Astrocyte (in vitro differentiated cells and primary cell): ENCODE measurements around the gene SPAG5. TPM values are rescaled to one million over a fixed set of nuclear protein-coding genes. Genes with fewer than 3 reads are reported as not detected.

ENCODE experiments used
- DNase-seq: peaks from one replicate; pipeline ENCODE4 v3.0.0-alpha.2; 2010; ENCODE audit warnings: low read depth
- FAIRE-seq: peaks from 2 replicates; lab custom pipeline; 2011; peaks lifted over from hg19 to GRCh38; lab: Jason Lieb, UNC
- H2AFZ ChIP-seq: 2 replicates; pipeline ENCODE4 v1.6.0; 2012; ENCODE audit warnings: low read depth, low read length, inconsistent platforms
- H3K27ac ChIP-seq: 2 replicates; pipeline ENCODE4 v1.5.1; 2011; ENCODE audit warnings: low read depth, low read length, inconsistent platforms
- H3K27me3 ChIP-seq: 2 replicates; pipeline ENCODE4 v1.6.0; 2011; ENCODE audit warnings: low read length, inconsistent platforms; ENCODE audit not compliant: insufficient read depth
- H3K36me3 ChIP-seq: 2 replicates; pipeline ENCODE4 v1.5.1; 2011; ENCODE audit warnings: low read length, inconsistent platforms; ENCODE audit not compliant: insufficient read depth
- H3K4me1 ChIP-seq: 2 replicates; pipeline ENCODE4 v1.5.1; 2011; ENCODE audit warnings: low read length, inconsistent platforms; ENCODE audit not compliant: insufficient read depth
- H3K4me2 ChIP-seq: 2 replicates; pipeline ENCODE4 v1.6.0; 2012; ENCODE audit warnings: low read length, inconsistent platforms
- H3K4me3 ChIP-seq: 2 replicates; pipeline ENCODE4 v1.5.1; 2011; ENCODE audit warnings: low read depth, mild to moderate bottlenecking, low read length, inconsistent platforms; ENCODE audit not compliant: insufficient read depth
- H3K79me2 ChIP-seq: 2 replicates; pipeline ENCODE4 v1.6.0; 2012; ENCODE audit warnings: mild to moderate bottlenecking, low read length, inconsistent platforms; ENCODE audit not compliant: insufficient read depth
- H3K9ac ChIP-seq: 2 replicates; pipeline ENCODE4 v1.6.0; 2012; ENCODE audit warnings: mild to moderate bottlenecking, low read length, inconsistent platforms
- H3K9me3 ChIP-seq: 2 replicates; pipeline ENCODE4 v1.5.1; 2012; ENCODE audit warnings: low read depth, mild to moderate bottlenecking, low read length, inconsistent platforms; ENCODE audit not compliant: insufficient read depth
- H4K20me1 ChIP-seq: 2 replicates; pipeline ENCODE4 v1.6.0; 2012; ENCODE audit warnings: low read length, inconsistent platforms; ENCODE audit not compliant: insufficient read depth
- H3K27ac Mint-ChIP-seq: one replicate; pipeline ENCODE4 v1.8.0; 2021; ENCODE audit warnings: mild to moderate bottlenecking, mixed read lengths; ENCODE audit not compliant: unreplicated experiment
- H3K27me3 Mint-ChIP-seq: one replicate; pipeline ENCODE4 v1.8.0; 2021; ENCODE audit warnings: low read depth, mixed read lengths; ENCODE audit not compliant: unreplicated experiment
- H3K36me3 Mint-ChIP-seq: one replicate; pipeline ENCODE4 v1.8.0; 2021; ENCODE audit warnings: low read depth, mixed read lengths; ENCODE audit not compliant: unreplicated experiment
- H3K4me1 Mint-ChIP-seq: one replicate; pipeline ENCODE4 v1.8.0; 2021; ENCODE audit warnings: low read depth, mixed read lengths; ENCODE audit not compliant: unreplicated experiment
- H3K4me3 Mint-ChIP-seq: one replicate; pipeline ENCODE4 v1.8.0; 2021; ENCODE audit warnings: mild to moderate bottlenecking, moderate library complexity, mixed read lengths; ENCODE audit not compliant: unreplicated experiment
- H3K9me3 Mint-ChIP-seq: one replicate; pipeline ENCODE4 v1.8.0; 2021; ENCODE audit warnings: mild to moderate bottlenecking, mixed read lengths; ENCODE audit not compliant: unreplicated experiment
- EZH2 ChIP-seq: IDR thresholded peaks from 2 replicates; pipeline ENCODE4 v1.6.1; 2012; ENCODE audit warnings: mild to moderate bottlenecking, low read length, inconsistent platforms; ENCODE audit not compliant: insufficient read depth
- total RNA-seq: library from RNA; stranded (reverse); gene quantifications from 2 replicates; pipeline ENCODE4 v1.2.1, GENCODE V29; 2021
- TF ChIP-seq, protein P1 (sequence below): IDR thresholded peaks from 2 replicates; pipeline ENCODE4 v1.5.1; 2011; ENCODE audit warnings: low read depth, mild to moderate bottlenecking, inconsistent platforms, low read length, moderate library complexity; ENCODE audit not compliant: insufficient read depth

Gene SPAG5
- total RNA-seq, 1 donor from 2014 or later, result 8.7 TPM

- H3K36me3 ChIP-seq, result peaks cover 70% of the 10 kb centered on the region
- FAIRE-seq, result no peak
- TF ChIP-seq EZH2, result no peak
- TF ChIP-seq, protein P1, sequence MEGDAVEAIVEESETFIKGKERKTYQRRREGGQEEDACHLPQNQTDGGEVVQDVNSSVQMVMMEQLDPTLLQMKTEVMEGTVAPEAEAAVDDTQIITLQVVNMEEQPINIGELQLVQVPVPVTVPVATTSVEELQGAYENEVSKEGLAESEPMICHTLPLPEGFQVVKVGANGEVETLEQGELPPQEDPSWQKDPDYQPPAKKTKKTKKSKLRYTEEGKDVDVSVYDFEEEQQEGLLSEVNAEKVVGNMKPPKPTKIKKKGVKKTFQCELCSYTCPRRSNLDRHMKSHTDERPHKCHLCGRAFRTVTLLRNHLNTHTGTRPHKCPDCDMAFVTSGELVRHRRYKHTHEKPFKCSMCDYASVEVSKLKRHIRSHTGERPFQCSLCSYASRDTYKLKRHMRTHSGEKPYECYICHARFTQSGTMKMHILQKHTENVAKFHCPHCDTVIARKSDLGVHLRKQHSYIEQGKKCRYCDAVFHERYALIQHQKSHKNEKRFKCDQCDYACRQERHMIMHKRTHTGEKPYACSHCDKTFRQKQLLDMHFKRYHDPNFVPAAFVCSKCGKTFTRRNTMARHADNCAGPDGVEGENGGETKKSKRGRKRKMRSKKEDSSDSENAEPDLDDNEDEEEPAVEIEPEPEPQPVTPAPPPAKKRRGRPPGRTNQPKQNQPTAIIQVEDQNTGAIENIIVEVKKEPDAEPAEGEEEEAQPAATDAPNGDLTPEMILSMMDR, result no peak
- no peak overlapping the region for H3K4me3 ChIP-seq
- H3K27me3 ChIP-seq, result no peaks in the 10 kb centered on the region
- no peak overlapping the region for H3K4me3 Mint-ChIP-seq
- no peaks in the 10 kb centered on the region for H3K4me1 ChIP-seq
- no peak overlapping the region for H3K27ac ChIP-seq
- H3K9me3 ChIP-seq, result no peaks in the 10 kb centered on the region
- H3K27ac Mint-ChIP-seq, result no peak overlapping the region
- peaks cover 37% of the 10 kb centered on the region for H3K36me3 Mint-ChIP-seq
- no peak overlapping the region for H2AFZ ChIP-seq
- no peak overlapping the region for H3K4me2 ChIP-seq
- no peaks in the 10 kb centered on the region for H3K4me1 Mint-ChIP-seq
- DNase-seq, result no peak
- peaks cover 3% of the 10 kb centered on the region for H3K79me2 ChIP-seq
- H3K27me3 Mint-ChIP-seq, result no peaks in the 10 kb centered on the region
- no peak overlapping the region for H3K9ac ChIP-seq
- H4K20me1 ChIP-seq, result peaks cover 19% of the 10 kb centered on the region
- H3K9me3 Mint-ChIP-seq, result no peaks in the 10 kb centered on the region
Measured at GRCh38 chr17:28623696-28624095, 24.9 kb upstream of the SPAG5 start.

- H3K4me3 Mint-ChIP-seq, result no peak overlapping the region
- Histone ChIP-seq H3K9me3 (no peaks in the 10 kb centered on the region), H3K27ac (no peak overlapping the region), H3K9ac (no peak overlapping the region), H3K36me3 (peaks cover 71% of the 10 kb centered on the region), H2AFZ (no peak overlapping the region), H3K27me3 (no peaks in the 10 kb centered on the region), H4K20me1 (peaks cover 15% of the 10 kb centered on the region), H3K4me1 (no peaks in the 10 kb centered on the region), H3K4me2 (no peak overlapping the region), H3K79me2 (peaks cover 3% of the 10 kb centered on the region), H3K4me3 (no peak overlapping the region)
- H3K36me3 Mint-ChIP-seq, result peaks cover 32% of the 10 kb centered on the region
- H3K4me1 Mint-ChIP-seq, result no peaks in the 10 kb centered on the region
- FAIRE-seq (no peak), DNase-seq (no peak)
- TF ChIP-seq EZH2, result no peak
- TF ChIP-seq, protein P1, result no peak
- H3K27me3 Mint-ChIP-seq, result no peaks in the 10 kb centered on the region
- no peak overlapping the region for H3K27ac Mint-ChIP-seq
- no peaks in the 10 kb centered on the region for H3K9me3 Mint-ChIP-seq
Measured at GRCh38 chr17:28622186-28622585, 23.4 kb upstream of the SPAG5 start.

DNA sequence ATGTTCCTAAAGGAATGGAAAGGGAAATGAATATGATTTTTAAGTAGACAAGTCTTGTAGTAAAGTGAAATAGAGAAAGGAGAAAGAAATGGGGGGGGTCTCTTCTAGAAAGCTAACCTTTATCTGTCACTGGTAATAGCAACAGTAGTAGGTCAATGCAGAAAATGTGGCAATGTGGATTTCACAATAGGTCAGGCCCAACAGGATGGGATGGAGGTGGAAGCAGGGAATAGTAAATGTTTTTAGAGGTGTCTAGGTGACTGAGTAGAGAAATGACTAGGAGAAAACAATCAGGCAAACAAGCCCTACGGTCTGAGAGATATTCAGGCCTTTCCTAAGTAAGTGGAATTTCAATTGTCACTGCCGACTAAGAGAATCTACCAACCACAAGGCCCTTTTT, 21.2 kb upstream of the SPAG5 start:
- Mint-ChIP-seq H3K36me3 (peaks cover 41% of the 10 kb centered on the region), H3K4me3 (no peak overlapping the region), H3K9me3 (no peaks in the 10 kb centered on the region), H3K4me1 (no peaks in the 10 kb centered on the region), H3K27ac (no peak overlapping the region), H3K27me3 (no peaks in the 10 kb centered on the region)
- Histone ChIP-seq H4K20me1 (peaks cover 17% of the 10 kb centered on the region), H3K4me2 (no peak overlapping the region), H3K9ac (no peak overlapping the region), H3K27me3 (no peaks in the 10 kb centered on the region), H3K27ac (no peak overlapping the region), H3K79me2 (peaks cover 3% of the 10 kb centered on the region), H3K4me3 (no peak overlapping the region), H3K4me1 (no peaks in the 10 kb centered on the region), H3K9me3 (no peaks in the 10 kb centered on the region), H2AFZ (no peak overlapping the region), H3K36me3 (peaks cover 84% of the 10 kb centered on the region)
- FAIRE-seq, result no peak
- no peak for DNase-seq
- no peak for TF ChIP-seq EZH2
- TF ChIP-seq, protein P1, result no peak
